Fibroblast of gingiva (primary cell): ENCODE results near the gene KRT12.

Experiments
- DNase-seq: peaks from one replicate; pipeline ENCODE4 v3.0.0-alpha.2; 2011; ENCODE audit warnings: low read depth

Gene KRT12

DNA sequence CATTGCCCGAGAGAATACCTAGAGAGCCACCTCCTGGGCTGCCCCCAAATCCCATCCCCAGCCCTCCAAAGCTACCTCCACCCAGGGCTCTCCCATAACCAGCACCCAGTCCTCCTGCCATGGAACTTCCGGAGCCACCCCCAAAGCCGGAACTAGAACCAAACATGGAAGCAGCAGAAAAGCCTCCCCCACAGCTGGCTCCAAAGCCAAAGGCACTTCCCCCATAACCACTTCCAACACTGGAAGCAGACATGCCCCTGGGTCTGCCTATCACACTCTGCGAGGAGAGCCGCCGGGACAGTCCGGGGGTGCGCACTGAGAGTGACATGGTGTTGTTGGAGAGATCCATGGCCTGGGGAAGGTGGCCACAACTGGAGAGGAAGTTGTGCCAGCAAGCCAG is at the start of gene KRT12:
Gene KRT12 (minus strand): TSS at position 386 of the 400 bp plus-strand sequence. CDS start 37 bp downstream, at position 349.
- DNase-seq: no peak

GRCh38 chr17:40916366-40916765 is 49.3 kb upstream of the KRT12 start:
- no peak for DNase-seq

GRCh38 chr17:40915721-40916256 is 48.8 kb upstream of the KRT12 start:
- peak; percentile 66 for DNase-seq

DNA sequence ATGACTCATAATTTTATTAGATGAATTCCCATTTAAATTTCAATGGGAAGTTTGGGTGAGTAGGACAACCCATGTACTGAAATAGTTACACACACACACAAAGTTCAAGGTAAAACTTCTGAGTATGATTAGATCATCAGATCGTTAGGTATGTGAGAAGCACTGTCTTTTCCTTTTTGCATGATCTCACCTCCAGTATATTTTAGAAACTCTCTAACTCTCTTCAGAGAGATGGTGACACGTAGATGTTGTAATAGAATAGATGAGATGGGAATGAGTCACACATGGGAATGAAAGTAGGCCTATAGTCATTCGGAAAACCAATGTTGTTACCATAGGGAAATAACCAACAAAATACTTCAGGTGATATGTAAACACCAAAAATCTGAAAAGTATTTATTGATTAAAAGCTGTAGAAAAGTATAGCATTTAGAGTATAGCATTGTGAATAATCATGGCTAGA is 48.2 kb upstream of the KRT12 start:
- peak; percentile 80 for DNase-seq

- no peak for DNase-seq
Observed at GRCh38 chr17:40914075-40914855, 47.2 kb upstream of the KRT12 start.

DNA sequence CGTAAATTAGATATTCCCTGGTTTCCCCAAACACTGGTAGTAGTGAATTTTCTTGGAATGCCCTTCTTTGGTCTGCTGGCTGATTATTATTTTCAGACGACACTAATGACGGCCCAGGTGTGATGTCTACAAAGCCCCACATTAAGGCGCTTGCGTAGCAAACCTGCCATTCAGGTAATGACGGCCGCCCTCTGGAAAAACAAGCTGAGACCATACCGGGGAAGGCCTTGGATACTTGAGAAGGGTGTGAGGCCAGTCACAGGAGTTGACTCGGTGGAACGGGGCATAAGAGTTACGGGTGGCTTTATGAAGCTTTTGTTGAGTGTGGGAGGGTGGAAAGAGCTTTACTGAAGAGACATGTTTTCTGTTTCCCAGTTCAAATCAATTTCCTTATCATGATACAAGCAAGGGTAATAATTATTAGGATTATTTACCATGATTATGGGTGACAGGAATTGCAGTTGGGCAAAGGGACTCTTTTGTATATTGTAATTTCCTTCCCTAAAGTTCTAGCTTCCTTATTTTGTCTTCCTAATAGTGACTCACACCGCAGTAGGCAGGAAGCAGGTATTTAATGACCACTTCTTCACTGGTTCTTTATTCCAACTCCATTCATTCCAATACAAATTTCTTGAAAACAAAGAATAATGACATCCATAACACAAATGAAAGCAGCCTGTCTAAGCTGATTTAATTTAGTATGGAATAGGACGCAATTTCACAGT is 45.6 kb upstream of the KRT12 start:
- DNase-seq: no peak

DNA sequence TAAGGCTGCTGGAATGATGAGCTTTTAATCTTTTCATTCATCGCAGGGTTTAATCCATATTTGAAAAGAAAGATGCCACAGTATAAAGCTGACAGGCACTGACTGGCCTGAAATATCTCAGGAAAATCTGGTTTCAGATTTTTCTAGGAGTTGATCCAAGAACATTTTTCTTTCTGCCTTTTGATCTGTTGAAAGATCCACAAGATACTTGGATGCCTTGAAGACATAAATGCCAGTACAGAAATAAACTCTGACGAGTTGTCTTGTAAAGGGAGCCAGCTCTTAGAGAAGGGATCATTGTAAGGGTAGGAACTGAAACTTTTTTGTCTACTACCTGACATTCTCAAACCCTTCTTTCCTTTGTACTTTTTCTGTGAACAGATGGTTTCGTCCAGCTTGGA is 43.4 kb upstream of the KRT12 start:
- peak; percentile 85 for DNase-seq

- DNase-seq: peak; percentile 91
Observed at GRCh38 chr17:40909755-40910154, 42.7 kb upstream of the KRT12 start.

DNA sequence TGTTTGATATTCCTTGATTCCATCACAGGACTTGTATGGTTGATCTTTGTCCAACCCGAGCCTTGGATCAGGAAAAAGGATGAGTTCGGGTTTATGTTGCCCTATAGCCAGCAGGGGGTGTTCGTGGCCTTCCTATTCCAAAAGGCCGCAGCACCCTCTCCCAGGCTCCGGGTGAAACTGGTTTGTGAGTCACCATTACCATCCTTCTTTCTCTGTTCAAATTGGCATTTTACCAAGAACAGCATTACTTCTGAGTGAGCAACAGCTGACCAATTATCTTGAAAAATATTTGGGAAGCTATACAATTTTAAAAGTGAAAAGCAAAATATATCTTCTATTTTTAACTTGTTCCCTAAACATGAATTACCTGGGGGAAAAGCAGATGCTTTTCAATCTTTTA is 42.3 kb upstream of the KRT12 start:
- DNase-seq: peak; percentile 92

- no peak for DNase-seq
Observed at GRCh38 chr17:40906613-40907012, 39.6 kb upstream of the KRT12 start.

DNA sequence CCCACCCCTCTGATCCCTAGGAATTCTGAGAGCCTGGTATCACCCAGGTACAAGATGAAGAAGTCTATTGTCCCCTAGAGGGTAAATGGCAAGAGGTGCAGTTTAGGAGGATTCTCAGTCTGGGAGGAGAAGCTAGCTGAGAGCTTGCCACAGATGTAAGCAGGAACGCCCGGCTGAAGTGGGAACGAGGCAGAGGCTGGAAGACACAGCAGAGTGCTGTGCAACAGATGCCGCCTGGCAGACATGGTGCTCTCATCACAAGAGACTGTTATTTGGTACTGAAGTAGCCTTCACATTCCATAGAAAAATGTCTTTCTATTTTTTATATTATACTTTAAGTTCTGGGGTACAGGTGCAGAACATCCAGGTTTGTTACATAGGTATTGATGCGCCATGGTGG is 38.3 kb upstream of the KRT12 start:
- DNase-seq: no peak

DNA sequence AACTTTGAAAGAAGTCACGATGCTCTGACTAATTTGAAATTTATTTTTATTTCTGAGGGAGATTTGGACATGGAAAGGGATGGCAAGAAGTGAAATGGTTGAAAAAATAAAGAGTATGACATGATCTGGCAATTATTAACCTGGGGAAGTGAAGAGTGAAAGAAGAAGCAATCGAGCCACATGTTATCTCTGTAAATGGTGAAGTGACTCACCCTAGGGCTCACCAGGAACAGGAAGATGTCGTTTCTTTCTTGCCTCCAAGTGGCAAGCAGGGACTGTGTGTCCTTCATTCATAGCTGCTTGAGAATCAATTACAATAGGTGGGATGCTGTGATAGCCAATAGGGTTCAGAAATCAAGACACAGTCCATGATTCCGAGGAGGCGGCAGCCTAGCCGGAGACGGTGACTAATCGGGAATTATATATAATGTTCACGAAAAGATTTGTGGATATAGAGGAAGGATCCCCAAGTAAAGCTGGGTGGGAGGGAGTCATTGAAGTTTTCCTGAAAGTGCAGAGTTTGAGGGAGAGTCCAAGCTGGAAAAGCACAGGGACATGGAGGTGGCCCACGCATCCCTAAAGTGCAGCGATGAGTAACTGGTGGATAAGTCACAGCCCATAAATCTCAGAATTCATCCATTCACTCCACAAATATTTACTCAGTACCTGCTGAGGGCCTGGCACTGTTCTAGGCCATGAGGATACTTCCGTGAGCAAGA is 36.3 kb upstream of the KRT12 start:
- no peak for DNase-seq

DNA sequence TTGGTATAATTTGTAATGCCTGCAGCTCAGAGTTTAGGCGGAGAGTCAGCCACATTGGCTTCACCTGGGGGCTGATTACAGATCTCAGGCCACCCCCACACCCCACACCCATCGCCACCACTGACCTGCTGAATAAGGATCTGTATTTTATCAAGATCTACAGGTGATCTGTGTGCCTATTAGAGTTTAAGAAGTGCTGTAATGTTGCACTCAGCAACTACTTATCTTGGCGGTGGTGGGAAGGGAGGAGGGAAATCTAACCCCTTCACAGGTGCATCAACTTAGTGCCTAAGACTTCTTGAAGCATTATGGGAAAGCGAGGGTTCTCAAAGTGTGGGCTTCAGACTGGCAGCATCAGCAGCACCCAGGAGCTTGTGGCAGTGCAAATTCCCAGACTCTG is 35.5 kb upstream of the KRT12 start:
- DNase-seq: no peak

DNA sequence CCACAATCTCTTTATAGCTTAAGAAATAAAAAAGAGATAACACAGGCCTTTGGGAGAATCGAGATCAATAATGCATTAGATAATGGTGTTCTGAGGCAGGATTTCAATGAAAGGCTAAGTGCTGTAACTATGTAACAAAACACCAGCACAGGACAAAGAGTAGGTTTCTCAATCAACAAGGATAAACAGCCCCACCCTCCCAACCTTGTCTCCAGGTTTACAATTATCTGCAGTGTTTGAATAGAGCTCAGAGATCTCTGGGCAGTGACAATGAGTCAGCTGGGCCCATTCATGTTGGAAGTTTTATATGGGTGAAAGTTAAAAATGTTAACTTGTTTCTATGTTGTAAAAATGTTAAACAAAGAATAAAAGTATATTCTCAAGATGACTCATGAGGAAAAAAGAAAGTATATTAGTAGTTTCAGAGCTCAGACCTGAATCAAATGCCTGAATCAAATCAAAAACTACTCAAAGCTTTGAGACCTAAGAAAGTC is 35.0 kb upstream of the KRT12 start:
- DNase-seq: peak; percentile 12

DNA sequence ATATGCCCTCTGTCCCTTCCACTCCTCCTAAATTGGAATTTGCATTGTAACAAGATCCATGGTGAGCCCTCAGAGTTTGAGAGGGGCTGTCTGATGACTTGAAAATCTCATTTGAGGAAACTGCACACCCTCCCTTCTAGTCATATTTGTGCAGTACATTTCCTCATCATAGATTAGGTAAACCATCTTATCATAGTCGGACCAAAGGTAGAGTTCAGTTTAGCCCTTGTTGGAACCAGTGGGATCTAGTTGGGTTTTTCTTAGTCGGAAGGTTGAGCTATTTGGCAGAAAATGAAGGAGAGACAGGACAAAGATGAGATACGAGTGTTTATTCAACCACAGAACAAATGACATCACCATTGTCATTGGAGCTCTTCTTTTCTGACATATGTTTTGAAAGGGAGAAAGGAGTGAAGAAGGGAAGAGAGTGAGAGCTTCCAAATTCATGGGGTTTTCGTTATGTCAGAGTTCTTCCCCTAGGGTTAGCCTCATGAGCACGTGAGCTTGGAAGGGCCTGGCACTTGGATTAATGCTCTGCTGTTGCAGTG is 33.9 kb upstream of the KRT12 start:
- DNase-seq: no peak

DNA sequence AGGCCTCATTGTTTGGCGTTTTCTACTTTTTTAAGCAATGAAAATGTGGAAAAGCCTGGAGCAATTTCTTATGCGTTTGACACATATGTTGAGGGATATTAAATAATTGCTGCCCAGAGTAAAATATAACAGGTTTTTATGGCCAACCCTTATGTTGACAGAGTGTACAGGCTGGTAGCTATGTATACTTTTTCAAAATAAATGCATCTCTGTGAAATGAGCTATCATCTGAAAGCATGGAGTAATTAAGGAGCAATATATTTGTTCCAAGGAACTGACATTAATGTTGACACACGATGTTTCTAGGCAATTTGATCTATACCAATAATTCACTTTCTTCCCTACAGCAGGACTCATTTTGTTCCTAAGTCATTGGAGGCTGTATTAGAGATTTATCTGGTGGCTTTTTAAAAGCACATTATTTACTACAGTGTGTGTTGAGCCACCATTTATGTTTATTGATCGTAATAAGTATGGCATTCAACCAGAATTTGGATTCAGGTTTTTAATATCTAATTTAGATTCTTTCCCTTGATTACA is 30.0 kb upstream of the KRT12 start:
- no peak for DNase-seq

GRCh38 chr17:40895106-40895730 is 28.2 kb upstream of the KRT12 start:
- no peak for DNase-seq

- DNase-seq: no peak
Observed at GRCh38 chr17:40888196-40888720, 21.2 kb upstream of the KRT12 start.

- DNase-seq: no peak
Observed at GRCh38 chr17:40886090-40886489, 19.1 kb upstream of the KRT12 start.

- DNase-seq: no peak
Observed at GRCh38 chr17:40884708-40885512, 17.9 kb upstream of the KRT12 start, which contains the start of gene KRT20. KRT20 (minus strand) TSS chr17:40885242; CDS start chr17:40885185, 57 bp downstream.
